Globus pallidus (tissue), 1 donor: ENCODE data around the gene CCL18.
"Not testable (repeated sequence)": the region's sequence is repeated elsewhere in the genome, so short reads cannot be mapped to it uniquely, and the experiment has no call there.

ENCODE experiments used
- DNase-seq: peaks from one replicate; pipeline ENCODE4 v3.0.0-alpha.2; 2015; ENCODE audit warnings: low spot score

CCL18 gene, protein sequence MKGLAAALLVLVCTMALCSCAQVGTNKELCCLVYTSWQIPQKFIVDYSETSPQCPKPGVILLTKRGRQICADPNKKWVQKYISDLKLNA

DNA sequence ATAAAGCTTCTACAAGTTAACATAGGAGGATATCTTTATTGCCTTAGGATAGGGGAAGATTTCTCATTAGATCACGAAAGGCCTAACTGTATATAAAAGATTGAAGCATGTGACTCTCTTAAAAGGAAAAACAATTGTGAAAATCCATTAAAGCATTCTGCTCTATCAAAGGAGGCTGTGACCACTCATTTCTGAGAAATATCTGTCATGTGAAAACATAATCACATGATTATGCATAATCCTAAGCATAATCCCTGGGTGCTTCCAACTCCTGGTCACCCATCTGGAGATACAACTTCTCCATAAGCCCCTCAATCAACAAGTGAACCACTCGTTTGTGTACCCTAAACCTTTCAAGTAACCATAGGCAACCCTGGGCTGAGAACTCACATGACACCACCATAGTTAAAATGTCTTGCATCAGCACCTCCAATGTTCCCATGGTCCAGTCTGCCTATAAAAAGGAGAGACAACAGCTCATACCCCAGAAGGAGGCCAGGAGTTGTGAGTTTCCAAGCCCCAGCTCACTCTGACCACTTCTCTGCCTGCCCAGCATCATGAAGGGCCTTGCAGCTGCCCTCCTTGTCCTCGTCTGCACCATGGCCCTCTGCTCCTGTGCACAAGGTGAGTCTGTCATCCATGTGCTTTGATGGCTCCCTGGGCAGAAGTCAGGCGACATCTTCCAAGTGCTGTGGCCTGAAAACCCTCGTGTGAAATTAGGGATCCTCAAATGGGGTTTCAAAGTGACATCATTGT is at the start of gene CCL18:
Gene CCL18, plus strand, starts transcription at position 487 of the 756 bp plus-strand sequence. Its CDS starts 71 bp downstream, at position 558.
- no peak for DNase-seq

DNA sequence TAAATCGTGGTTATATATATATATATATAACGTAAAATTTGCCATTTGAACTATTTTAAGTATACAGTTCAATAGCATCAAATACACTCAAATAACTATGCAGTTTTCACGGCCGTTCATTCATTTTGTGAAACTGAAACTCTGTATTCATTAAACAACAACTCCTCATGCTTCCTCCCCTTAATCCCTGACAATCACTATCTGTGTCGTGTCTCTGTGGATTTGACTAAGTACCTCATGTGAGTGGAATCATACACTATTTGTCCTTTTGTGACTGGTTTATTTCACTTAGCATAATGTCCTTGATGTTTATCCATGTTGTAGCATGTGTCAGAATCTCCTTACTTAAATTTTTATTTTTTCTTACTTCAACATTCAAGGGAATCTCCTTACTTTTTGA is 49.1 kb upstream of the CCL18 start:
- DNase-seq: no peak

DNA sequence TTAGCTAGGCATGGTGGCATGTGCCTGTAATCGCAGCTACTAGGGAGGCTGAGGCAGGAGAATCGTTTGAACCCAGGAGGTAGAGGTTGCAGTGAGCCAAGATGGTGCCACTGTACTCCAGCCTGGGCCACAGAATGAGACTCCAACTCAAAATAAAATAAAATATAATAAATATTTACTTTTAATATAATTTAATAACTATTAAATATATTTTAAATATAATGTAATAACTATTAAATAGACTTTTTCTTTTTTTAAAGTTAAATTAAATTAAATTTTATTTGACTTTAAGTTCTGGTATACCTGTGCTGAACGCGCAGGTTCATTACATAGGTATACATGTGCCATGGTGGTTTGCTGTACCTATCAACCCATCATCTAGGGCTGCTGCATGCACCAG is 48.2 kb upstream of the CCL18 start:
- DNase-seq: not testable (repeated sequence)

DNA sequence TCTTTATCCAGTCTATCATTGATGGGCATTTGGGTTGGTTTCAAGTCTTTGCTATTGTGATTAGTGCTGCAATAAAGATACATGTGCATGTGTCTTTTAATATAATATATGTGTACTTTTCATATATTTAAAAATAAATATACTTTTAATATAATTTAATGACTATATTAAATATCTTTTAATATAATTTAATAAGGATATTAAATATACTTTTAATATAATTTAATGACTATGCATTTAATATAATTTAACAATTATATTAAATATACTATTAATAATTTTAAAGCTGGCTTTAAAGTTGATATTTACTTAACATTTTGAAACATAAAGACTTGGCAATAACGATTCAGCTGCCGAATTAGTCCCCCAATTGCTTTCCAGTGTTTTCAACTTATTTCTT is 47.5 kb upstream of the CCL18 start:
- DNase-seq: no peak

DNA sequence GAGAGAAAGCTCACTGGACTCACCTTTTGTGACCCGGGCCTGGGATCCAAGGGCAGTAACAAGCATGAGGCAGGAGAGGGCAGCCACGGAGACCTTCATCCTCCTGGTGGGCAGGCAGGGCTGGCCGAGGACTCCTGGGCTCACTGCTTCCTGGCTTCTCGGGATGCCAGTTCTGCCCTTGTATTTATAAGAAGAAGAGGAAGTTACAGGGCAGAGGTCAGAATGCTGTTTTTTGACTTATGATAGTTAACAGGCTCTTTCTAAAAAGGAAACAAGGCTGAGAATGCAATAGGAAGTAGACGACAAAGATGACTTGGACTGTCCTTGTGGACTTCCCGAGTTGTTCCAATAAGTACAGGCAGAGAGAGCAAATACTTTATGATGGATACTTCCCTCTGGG is 46.3 kb upstream of the CCL18 start, which contains the start of gene CCL23:
Gene CCL23, minus strand, starts transcription at position 174 of the 400 bp plus-strand sequence. Its CDS starts 75 bp downstream, at position 99.
- no peak for DNase-seq

DNA sequence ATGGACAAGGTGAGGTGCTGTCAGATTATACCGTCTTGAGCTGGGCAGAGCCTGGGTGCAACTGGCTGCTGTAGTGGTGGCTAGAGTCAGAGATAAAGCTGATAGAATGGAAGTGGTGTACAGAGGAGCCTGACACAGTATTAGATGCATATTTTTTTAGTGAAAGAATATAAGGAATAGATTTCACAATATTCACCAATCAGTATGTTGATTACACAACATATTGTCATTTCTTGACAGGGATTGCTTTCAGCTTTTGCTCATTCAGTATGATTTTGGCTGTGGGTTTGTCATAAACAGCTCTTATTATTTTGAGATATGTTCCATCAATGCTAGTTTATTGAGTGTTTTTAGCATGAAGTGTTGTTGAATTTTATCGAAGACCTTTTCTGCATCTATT is 44.6 kb upstream of the CCL18 start:
- no peak for DNase-seq

DNA sequence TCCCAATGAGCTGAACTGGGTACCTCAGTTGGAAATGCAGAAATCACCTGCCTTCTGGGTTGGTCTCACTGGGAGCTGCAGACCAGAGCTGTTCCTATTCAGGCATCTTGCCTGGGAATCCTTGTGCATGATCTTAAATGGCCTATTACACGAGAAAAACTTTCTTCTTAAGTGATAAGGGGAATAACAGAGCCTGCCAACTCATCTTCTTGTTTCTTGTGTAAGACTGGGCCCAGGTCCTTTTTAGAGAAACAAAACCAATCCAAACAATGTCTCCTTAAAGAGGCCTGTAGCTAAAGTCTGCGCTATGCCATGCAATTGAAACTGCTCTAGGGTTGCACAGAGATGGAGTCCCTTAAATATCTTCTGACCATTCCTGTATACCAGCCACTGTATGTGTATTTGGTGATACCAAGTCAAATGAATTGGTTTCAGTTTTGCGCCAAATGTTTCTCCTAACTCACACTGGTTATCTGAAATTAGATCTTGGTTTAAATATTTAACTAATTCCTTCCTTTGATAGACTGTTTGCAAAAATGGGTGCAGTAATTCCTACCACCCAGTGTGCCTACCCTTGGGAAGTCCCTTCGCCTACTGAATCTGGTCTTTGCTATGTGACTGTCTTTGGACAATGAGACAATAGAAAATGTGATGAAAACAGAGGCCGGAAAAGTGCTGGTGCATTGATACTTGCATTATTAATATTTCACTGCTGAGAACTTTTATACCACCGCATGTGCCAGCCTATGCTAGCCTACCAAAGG is 39.8 kb upstream of the CCL18 start:
- no peak for DNase-seq

DNA sequence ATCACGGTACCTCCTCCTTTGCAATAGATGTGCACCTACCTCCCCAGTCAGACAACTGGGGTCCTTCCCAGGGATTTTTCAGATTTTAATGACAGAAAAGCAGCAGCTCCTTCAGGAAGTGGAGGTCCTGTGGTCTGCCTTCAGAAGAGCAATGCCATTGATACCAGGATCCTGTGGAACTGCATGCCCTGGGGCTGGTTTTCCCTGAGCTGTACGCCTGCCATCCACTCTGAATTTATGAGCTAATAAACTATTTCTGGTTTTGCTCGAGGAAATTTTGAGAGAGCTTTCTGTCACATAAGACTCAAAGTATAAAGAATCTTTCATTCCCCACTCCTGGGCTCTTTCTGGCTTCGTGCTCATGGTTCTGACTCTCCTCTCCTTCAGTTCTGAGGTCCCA is 36.3 kb upstream of the CCL18 start:
- DNase-seq: no peak

DNA sequence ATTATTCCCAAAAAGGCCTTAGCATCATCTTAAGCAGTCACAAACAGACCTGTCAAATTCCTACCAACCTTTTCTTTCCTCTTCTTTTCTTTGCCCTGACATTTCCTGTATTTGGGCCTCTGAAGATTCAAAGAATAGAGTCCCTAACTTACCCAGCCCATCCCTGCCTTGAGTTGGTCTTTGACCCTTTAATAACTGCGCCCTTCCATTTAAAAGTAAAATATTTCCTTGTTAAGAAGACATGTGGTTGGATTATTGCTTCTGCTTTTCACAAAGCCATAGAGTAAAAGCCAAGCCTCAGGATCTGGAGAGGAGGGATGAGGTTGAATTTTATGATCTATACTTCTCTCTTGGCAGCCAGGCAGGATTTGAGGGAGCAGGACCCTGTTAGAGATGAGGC is 33.1 kb upstream of the CCL18 start:
- no peak for DNase-seq

DNA sequence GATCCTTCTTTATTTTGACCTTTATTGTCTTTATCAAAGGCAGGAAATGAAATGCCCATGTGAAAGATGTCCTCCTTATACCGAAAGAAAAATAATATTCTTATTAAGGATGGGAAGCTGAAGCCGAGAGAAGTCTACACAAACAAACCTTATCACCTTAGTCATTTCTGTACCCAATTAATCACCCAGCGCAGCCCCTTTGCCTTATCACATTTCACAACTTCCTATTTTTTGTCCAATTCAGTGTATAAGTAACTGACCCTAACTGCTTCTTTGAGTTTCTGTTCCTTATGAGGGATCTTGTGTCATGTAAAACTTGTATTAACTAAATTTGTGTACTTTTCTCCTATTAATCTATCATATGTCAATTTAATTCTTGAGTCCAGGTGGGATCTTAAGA is 29.9 kb upstream of the CCL18 start:
- no peak for DNase-seq

DNA sequence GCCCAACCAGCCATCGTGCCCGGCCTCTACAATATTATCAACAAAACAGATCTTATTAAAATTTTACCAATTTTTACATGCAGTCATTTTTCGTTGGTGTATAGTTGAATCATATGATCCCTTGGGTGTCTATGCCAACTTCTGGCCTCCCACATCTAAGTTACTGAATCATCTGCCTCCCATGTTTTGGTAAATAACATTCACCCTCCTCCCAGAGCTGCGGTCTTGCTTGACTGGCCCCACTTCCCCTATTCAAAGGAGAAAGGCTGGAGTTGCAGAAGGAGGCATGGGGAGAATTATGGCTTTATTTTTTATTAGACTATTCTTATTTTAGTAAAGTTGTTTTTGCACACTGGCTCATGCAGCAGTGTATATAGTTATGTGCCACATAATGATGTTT is 27.8 kb upstream of the CCL18 start:
- no peak for DNase-seq

DNA sequence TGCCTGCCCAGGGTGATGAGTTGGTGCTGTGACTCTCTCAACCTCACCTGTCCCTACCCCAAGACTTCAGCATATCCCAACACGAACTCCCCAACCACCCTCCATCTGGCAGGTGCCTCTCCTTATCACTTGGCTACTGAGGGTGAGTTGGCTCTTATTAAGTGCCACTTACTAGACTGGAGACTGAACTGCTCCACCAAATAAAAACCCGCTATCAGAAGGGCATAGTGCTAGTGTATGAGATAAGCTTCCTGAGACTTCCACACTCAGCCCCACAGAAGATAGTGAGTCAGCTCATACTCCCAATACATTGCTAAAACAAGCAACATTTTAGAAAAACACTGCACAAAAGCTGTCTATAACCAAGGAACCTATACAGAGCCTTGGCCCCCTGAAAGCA is 16.0 kb upstream of the CCL18 start:
- DNase-seq: no peak

DNA sequence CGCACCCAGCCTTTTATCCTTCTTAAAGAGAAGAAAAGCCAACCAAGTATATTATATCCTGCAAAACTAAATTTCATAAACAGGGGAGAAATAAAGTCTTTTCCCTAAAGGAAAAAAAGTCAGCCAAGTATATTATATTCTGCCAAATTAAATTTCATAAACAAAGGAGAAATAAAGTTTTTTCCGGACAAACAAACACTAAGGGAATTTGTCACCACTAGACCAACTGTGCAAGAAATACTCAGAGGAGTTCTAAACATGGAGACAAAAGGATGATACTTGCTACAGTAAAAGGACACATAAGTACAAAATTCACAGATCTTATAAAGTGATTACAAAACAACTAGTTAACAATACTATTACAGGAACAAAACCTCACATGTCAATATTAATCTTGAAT is 14.4 kb upstream of the CCL18 start:
- DNase-seq: no peak

DNA sequence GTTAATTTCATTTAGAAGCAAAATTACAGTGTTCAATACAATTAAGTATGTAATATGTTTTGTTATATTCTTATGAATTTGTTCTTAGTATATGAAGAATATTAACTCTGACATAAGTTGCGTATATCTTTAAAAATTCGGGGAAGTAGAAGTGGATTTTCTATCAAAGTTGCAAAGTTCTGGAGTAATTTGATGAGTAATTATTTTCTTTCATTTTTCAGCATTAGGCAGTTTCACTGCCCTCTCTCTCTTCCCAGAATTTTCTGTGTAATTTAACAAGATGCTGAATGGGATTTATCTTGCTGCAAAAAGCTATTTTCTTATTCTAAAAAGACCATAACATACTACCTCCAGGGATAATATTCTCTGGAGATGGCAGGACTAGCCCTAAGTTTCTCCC is 8.9 kb upstream of the CCL18 start:
- no peak for DNase-seq

DNA sequence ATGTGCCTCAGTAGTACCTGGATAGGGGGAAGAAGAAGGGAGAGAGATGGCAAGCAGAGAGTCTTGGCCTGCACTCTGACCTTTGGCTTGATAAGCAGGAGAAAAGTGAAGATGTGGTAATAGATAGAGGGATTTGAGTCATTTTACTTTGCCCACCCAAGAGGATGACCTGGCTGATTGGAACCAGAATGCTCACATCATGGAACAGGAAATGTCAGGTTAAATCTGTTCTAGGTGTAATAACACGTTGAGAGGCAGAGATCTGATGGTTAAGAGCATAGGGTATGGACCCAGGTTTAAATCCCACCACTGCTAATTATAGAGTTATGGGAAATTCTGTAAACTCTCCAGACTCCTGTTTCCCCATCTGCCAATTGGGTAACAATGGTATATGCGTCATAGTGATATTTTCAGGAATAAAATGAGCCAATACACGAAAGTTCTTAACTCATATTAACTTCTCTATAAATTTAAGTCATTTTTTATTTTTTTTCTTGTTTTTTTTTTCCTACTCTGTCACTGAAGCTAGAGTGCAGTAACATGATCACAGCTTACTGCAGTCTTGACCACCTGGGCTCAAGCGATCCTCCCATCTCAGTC is 8.1 kb upstream of the CCL18 start:
- no peak for DNase-seq

DNA sequence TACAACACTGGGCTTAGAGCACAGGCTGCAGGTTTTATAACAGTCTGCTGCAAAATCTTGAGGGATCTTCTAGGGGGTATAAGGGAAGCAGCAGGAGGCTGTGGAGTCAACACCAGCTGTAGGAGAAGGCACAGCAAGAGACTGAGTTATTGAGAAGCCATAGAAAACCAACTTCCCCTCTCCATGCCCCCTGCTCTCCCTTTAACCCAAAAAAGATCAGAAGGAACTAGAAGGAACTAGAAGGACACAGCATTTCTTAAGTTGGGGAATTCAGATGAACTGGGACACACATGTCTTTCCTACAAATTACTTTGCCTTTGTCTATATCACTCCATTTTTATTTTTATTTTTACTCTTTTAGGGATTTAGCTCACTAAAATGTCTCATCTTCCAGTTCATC is 6.2 kb upstream of the CCL18 start:
- DNase-seq: no peak

DNA sequence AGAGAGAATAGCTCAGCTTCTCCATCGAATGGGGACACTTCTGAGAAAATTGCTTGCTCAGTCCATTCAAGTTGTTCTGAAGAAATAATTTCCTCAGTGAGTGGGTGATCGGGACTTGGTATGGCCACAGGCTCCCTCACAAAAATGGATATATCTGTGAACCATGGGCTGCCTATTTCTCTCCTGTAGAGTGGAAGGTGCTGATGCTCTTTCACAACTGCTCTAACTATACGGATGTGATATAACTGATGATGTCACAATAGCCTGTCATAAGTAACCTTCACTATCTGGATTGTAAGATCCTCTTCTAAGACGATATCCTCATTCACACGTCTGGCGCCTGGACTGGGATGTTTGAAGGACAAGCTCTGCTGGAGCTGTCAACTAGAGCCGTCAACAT is 4.7 kb upstream of the CCL18 start:
- no peak for DNase-seq

DNA sequence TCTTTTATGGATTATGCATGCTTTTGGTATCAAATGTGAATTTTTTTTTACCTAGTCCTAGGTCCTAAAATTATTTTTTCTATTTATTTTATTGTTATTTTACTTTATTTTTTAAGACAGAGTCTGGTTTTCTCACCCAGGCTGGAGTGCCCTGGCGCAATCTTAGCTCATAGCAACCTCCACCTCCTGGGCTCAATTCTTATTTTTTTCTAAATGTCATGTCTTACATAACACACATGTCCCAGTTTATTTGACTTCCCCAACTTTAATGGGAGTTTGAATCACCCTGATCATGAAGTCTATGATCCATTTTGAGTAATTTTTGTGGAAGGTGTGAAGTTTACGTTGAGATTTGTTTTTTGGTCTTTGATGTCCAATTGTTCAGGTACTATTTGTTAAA is 3.3 kb upstream of the CCL18 start:
- no peak for DNase-seq

DNA sequence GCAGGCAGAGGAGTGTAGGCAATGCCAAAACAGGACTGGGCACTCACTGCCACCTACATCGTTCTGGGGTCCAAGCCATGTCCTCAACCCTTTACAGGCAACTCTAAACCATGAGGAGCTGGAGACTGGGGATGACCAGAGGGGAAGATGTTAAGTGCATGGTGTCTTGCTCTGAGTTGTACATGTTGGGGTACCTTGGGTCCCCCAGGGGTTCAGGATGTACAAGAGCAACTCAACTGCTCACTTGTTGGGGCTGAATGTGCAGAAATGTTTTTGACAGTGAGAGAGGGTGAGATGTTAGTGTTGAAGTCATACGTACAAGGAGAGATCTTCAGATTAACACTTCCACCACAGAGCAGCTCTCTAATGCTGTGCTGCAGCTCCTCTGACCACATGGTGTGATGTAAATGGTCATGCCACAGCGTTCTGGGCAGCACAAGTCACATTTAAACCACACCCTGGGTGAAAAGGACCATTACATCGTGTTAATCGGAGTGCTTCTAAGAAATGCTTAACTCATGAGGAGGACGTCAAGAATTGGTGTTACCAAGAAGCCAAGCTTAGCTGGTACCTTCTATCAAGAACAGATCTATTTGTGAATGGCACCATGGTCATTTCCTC is 2.4 kb downstream of the CCL18 start:
- no peak for DNase-seq

DNA sequence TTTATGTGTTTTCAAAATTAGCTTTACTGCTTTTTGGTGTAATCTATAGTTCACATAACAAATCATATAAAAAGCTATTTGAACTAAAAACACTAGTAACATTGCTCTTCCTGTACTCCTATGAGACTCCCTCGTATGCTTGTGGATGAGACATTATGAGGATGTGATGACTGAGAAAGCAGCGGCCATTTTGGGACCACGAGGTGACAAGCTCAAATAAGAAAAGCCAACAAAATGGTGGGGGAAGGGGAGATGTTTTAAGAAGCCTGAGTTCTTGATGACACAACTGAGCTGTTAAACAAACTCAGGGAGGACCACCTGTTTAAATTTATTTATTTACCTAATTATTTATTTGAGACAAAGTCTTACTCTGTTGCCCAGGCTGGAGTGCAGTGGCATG is 4.5 kb downstream of the CCL18 start:
- no peak for DNase-seq

DNA sequence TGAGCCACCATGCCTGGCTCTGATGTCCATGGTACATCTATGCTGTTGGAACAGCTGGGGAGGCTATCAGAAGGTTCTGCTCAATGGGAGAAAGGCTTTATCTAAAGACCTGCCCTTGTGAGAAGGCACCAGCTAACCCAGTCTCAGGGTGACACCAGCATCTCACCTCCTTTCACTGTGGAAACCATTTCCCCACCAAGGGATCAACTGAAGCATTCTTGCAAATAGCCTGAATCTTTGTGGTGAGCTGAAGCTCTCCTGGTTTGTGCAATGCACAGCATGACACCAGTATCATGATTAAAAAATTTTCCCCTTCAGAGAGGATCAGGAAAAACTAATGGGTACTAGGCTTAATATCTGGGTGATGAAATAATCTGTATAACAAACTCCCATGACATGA is 5.1 kb downstream of the CCL18 start:
- DNase-seq: no peak

DNA sequence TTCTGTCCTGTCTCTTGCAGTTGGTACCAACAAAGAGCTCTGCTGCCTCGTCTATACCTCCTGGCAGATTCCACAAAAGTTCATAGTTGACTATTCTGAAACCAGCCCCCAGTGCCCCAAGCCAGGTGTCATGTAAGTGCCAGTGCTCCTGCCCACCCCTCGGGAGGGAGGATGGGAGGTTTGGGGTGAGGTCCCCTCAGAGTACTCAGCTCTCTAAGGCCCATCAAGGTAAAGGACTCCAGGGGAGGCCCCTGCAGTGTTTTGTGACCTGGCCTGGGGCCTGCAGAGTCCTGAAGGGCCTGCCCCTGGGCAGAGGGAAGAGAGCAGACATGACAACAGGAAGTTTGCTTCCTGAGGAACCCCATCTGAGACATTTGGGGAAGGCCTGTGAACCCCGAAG is 6.4 kb downstream of the CCL18 start:
- DNase-seq: no peak

DNA sequence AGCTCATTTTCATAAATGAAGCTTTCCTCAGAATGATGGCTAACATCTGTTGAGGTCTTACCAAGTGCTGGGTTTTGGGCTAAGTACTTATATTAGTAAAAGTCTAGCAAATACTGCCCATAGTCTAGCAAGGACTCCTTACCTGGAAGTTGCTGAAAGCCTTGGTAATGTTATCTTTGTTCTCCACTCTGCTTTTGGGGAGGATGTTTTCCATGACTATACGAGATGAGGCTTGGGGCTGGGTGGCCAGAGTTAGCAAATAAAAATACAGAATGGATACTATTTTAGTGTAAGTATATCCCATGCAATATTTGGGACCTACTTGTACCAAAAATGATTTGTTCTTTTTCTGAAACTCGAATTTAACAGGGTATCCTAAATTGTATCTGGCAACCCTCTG is 7.7 kb downstream of the CCL18 start:
- DNase-seq: no peak
